Endothelial cell of umbilical vein (primary cell): ENCODE data around the gene RPL39L.

Experiments
- EZH2 ChIP-seq: IDR thresholded peaks from 2 replicates; pipeline ENCODE4 v1.6.1; 2012; ENCODE audit warnings: borderline replicate concordance, low read depth, mild to moderate bottlenecking, moderate library complexity, low read length, inconsistent platforms; ENCODE audit not compliant: severe bottlenecking
- TF ChIP-seq, protein P1 (sequence below), 2 donors: IDR thresholded peaks; 1 replicate in 1 of 2; 2 replicates in 1 of 2; pipeline ENCODE4 v1.5.1; 2011; ENCODE audit warnings: low read length in 2 of 2, mild to moderate bottlenecking in 2 of 2, moderate library complexity in 2 of 2, control low read depth in 1 of 2, inconsistent platforms in 1 of 2, low read depth in 1 of 2; ENCODE audit not compliant: insufficient read depth in 1 of 2; ENCODE audit errors: extremely low read depth in 1 of 2

DNA sequence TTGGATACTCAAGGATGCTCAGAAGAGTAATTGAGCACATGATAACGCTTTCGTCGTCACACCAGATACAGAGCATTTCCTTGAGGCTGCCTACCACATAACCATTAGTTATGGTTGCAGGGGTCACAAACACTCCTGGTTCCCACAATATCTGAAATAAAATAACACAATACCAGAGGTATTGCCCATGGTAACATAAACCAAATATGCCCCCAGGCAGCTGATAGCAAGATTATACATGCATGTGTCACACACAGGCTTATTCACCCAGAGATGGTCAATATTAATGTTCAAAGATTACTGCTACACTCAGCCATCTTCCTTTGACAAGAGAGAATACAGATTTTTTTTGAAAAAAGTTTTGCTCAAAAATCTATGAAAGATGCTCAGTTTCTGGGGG lies 7.3 kb downstream of the RPL39L start:
- TF ChIP-seq EZH2 = no peak
- TF ChIP-seq, protein P1, sequence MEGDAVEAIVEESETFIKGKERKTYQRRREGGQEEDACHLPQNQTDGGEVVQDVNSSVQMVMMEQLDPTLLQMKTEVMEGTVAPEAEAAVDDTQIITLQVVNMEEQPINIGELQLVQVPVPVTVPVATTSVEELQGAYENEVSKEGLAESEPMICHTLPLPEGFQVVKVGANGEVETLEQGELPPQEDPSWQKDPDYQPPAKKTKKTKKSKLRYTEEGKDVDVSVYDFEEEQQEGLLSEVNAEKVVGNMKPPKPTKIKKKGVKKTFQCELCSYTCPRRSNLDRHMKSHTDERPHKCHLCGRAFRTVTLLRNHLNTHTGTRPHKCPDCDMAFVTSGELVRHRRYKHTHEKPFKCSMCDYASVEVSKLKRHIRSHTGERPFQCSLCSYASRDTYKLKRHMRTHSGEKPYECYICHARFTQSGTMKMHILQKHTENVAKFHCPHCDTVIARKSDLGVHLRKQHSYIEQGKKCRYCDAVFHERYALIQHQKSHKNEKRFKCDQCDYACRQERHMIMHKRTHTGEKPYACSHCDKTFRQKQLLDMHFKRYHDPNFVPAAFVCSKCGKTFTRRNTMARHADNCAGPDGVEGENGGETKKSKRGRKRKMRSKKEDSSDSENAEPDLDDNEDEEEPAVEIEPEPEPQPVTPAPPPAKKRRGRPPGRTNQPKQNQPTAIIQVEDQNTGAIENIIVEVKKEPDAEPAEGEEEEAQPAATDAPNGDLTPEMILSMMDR (IDR thresholded peaks at IDR 0.05; ENCODE audit: extremely low read depth in 1 of 2, insufficient read depth in 1 of 2, low read depth in 1 of 2, low read length in 2 of 2) = no peak
